Measurements from ENCODE around the gene ALAS1.

- TF ChIP-seq EZH2 (IDR thresholded peaks at IDR 0.05; ENCODE audit: insufficient read depth, poor library complexity, severe bottlenecking) (no peak), EZH2phosphoT487 (IDR thresholded peaks at IDR 0.05; ENCODE audit: insufficient read depth, low read depth) (no peak)
These were observed 25.6 kb upstream of the ALAS1 start for GRCh38 chr3:52172262-52172757.
